GM18861 (cell line): ENCODE results near the gene ANKRD18B.
"Not testable (repeated sequence)": the region's sequence is repeated elsewhere in the genome, so short reads cannot be mapped to it uniquely, and the experiment has no call there.

Experiments used
- ATAC-seq: cut with Tn5 transposase; IDR thresholded peaks from one replicate; pipeline ENCODE4 v1.9.1; 2021; ENCODE audit not compliant: unreplicated experiment

Gene ANKRD18B

GRCh38 chr9:33604249-33604648 is 80.2 kb downstream of the ANKRD18B start:
- ATAC-seq: not testable (repeated sequence)

GRCh38 chr9:33604936-33605335 is 80.9 kb downstream of the ANKRD18B start:
- not testable (repeated sequence) for ATAC-seq

- no peak for ATAC-seq
These were observed 87.3 kb downstream of the ANKRD18B start for GRCh38 chr9:33611358-33611757.

- not testable (repeated sequence) for ATAC-seq
These were observed 88.4 kb downstream of the ANKRD18B start for GRCh38 chr9:33612410-33612809.

GRCh38 chr9:33614001-33614687 is 90.1 kb downstream of the ANKRD18B start:
- ATAC-seq: no peak

- ATAC-seq: not testable (repeated sequence)
These were observed 94.3 kb downstream of the ANKRD18B start for GRCh38 chr9:33618370-33618769.

GRCh38 chr9:33619666-33620404 is 95.8 kb downstream of the ANKRD18B start:
- ATAC-seq: no peak

GRCh38 chr9:33620738-33621439 is 96.8 kb downstream of the ANKRD18B start:
- no peak for ATAC-seq
